Effector CD8-positive, alpha-beta T cell (primary cell): ENCODE results near the gene ST3GAL4.
"Not testable (repeated sequence)": the region's sequence is repeated elsewhere in the genome, so short reads cannot be mapped to it uniquely, and the experiment has no call there.

Source experiments
- DNase-seq: peaks from one replicate; lab custom pipeline; 2025; lab: John Stamatoyannopoulos, UW

ST3GAL4 gene

GRCh38 chr11:126384449-126385070 lies 29.1 kb downstream of the ST3GAL4 start:
- no peak for DNase-seq

GRCh38 chr11:126385991-126386728 lies 30.7 kb downstream of the ST3GAL4 start:
- DNase-seq: no peak

GRCh38 chr11:126386729-126387071 lies 31.2 kb downstream of the ST3GAL4 start:
- DNase-seq: not testable (repeated sequence)

- no peak for DNase-seq
These were observed 32.4 kb downstream of the ST3GAL4 start for GRCh38 chr11:126387857-126388256.

- DNase-seq: no peak
These were observed 34.9 kb downstream of the ST3GAL4 start for GRCh38 chr11:126390272-126390867.

- DNase-seq: no peak
These were observed 35.9 kb downstream of the ST3GAL4 start for GRCh38 chr11:126391286-126391954.

GRCh38 chr11:126391970-126392632 lies 36.6 kb downstream of the ST3GAL4 start:
- DNase-seq: no peak

- no peak for DNase-seq
These were observed 37.1 kb downstream of the ST3GAL4 start for GRCh38 chr11:126392633-126393013.

GRCh38 chr11:126393143-126393542 lies 37.7 kb downstream of the ST3GAL4 start:
- DNase-seq: no peak

- no peak for DNase-seq
These were observed 38.5 kb downstream of the ST3GAL4 start for GRCh38 chr11:126394036-126394435.

GRCh38 chr11:126394634-126395072 lies 39.2 kb downstream of the ST3GAL4 start:
- not testable (repeated sequence) for DNase-seq

GRCh38 chr11:126395784-126396183 lies 40.3 kb downstream of the ST3GAL4 start:
- not testable (repeated sequence) for DNase-seq

- not testable (repeated sequence) for DNase-seq
These were observed 40.8 kb downstream of the ST3GAL4 start for GRCh38 chr11:126396266-126396665.

- no peak for DNase-seq
These were observed 41.5 kb downstream of the ST3GAL4 start for GRCh38 chr11:126396965-126397364.

- DNase-seq: no peak
These were observed 42.8 kb downstream of the ST3GAL4 start for GRCh38 chr11:126398296-126398695.

GRCh38 chr11:126398721-126399120 lies 43.2 kb downstream of the ST3GAL4 start:
- no peak for DNase-seq

- no peak for DNase-seq
These were observed 44.5 kb downstream of the ST3GAL4 start for GRCh38 chr11:126400019-126400418.

- DNase-seq: no peak
These were observed 45.0 kb downstream of the ST3GAL4 start for GRCh38 chr11:126400479-126400878.

GRCh38 chr11:126403022-126403581 lies 47.6 kb downstream of the ST3GAL4 start:
- no peak for DNase-seq

GRCh38 chr11:126403658-126404057 lies 48.2 kb downstream of the ST3GAL4 start:
- no peak for DNase-seq

GRCh38 chr11:126404367-126404766 lies 48.9 kb downstream of the ST3GAL4 start:
- no peak for DNase-seq

GRCh38 chr11:126405374-126405773 lies 49.9 kb downstream of the ST3GAL4 start:
- DNase-seq: no peak
